ENCODE measurements around the gene CFAP73. TPM values are rescaled to one million over a fixed set of nuclear protein-coding genes. Genes with fewer than 3 reads are reported as not detected.
A peak's percentile ranks its signal among the peaks of the same experiment; 100 is the strongest.

The CFAP73 gene
- total RNA-seq, 3 donors from 2014 or later (not counting 1 experiment from before 2014, with no cell fraction given), result not detected

GRCh38 chr12:113172185-113172584, 22.7 kb downstream of the CFAP73 start:
- TF ChIP-seq CTCF (IDR thresholded peaks at IDR 0.05), result no peak
- DNase-seq (no peak), ATAC-seq (no peak)
- no peaks in the 10 kb centered on the region for H3K27me3 Mint-ChIP-seq (ENCODE audit: low read depth in 2 of 2)
- no peaks in the 10 kb centered on the region for H3K9me3 Mint-ChIP-seq
- no peak overlapping the region for H3K27ac ChIP-seq (ENCODE audit: low read length)
- WGBS (ENCODE audit: insufficient coverage), result 97% methylated on average over 20 of the region's 20 CpGs
- no peak overlapping the region for H3K4me3 ChIP-seq (ENCODE audit: low read length)
- no peaks in the 10 kb centered on the region for H3K27me3 ChIP-seq (ENCODE audit: control insufficient read depth, insufficient read depth, low read length)
- H3K4me3 Mint-ChIP-seq, result no peak overlapping the region
- peaks cover 5 to 9% of the 10 kb centered on the region in 2 donors for H3K4me1 Mint-ChIP-seq
- H3K27ac Mint-ChIP-seq, result no peak overlapping the region
- H3K36me3 Mint-ChIP-seq, result peaks cover 19% of the 10 kb centered on the region
- H3K36me3 ChIP-seq (ENCODE audit: control insufficient read depth, insufficient read depth, low read length), result peaks cover 83% of the 10 kb centered on the region
- intact Hi-C loops (cut with micrococcal nuclease), result no loop called here
- H3K4me1 ChIP-seq (ENCODE audit: control insufficient read depth, insufficient read depth, low read length), result no peaks in the 10 kb centered on the region
- H3K9me3 ChIP-seq (ENCODE audit: control insufficient read depth, insufficient read depth, low read length), result no peaks in the 10 kb centered on the region

DNA sequence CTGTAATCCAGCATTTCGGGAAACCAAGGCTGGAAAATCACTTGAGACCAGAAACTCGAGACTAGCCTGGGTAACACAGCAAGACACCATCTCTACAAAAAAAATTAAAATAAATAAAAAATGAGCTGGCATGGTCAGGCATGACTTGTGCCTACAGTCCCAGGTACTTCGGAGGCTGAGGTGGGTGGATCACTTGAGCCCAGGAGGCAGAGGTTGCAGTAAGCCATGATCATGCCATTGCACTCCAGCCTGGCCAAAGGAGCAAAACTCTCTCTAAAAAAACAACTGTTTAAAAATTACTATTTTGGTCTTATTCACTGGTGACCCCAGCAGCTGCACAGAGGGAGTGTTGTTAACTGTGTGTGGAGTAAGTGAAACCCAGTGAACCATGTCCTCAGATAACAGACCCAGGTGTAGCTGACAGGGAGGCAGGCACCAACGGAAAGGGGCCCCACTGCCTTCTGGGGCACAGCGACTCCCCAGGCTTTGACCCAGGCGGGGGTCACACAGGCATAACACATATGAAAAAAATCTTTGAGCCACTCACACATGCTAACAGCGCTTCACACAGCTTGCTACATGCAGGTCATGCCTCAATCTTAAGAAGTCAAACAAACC, 23.7 kb downstream of the CFAP73 start:
- DNase-seq (no peak), ATAC-seq (no peak)
- Mint-ChIP-seq H3K27ac (no peak overlapping the region), H3K27me3 (ENCODE audit: low read depth in 2 of 2) (no peaks in the 10 kb centered on the region), H3K4me3 (no peak overlapping the region), H3K36me3 (peaks cover 19% of the 10 kb centered on the region), H3K9me3 (no peaks in the 10 kb centered on the region), H3K4me1 (peaks cover 5 to 9% of the 10 kb centered on the region in 2 donors)
- intact Hi-C loops (cut with micrococcal nuclease), result no loop called here
- Histone ChIP-seq H3K9me3 (ENCODE audit: control insufficient read depth, insufficient read depth, low read length) (no peaks in the 10 kb centered on the region), H3K4me1 (ENCODE audit: control insufficient read depth, insufficient read depth, low read length) (no peaks in the 10 kb centered on the region), H3K36me3 (ENCODE audit: control insufficient read depth, insufficient read depth, low read length) (peaks cover 83% of the 10 kb centered on the region), H3K4me3 (ENCODE audit: low read length) (no peak overlapping the region), H3K27me3 (ENCODE audit: control insufficient read depth, insufficient read depth, low read length) (no peaks in the 10 kb centered on the region), H3K27ac (ENCODE audit: low read length) (no peak overlapping the region)
- 81% methylated on average over 7 of the region's 7 CpGs for WGBS (ENCODE audit: insufficient coverage)
- no peak for TF ChIP-seq CTCF (IDR thresholded peaks at IDR 0.05)

- 59% methylated on average over 31 of the region's 32 CpGs for WGBS (ENCODE audit: insufficient coverage)
- DNase-seq (peak; percentile 73 to 86), ATAC-seq (peak; percentile 84 to 98 (median 88))
- Mint-ChIP-seq H3K36me3 (peaks cover 19% of the 10 kb centered on the region), H3K9me3 (no peaks in the 10 kb centered on the region), H3K27ac (peak overlapping the region; percentile 51 to 84), H3K27me3 (ENCODE audit: low read depth in 2 of 2) (no peaks in the 10 kb centered on the region), H3K4me3 (no peak overlapping the region), H3K4me1 (peaks cover 5 to 9% of the 10 kb centered on the region in 2 donors)
- no peak overlapping the region for H3K4me3 ChIP-seq (ENCODE audit: low read length)
- no peaks in the 10 kb centered on the region for H3K9me3 ChIP-seq (ENCODE audit: control insufficient read depth, insufficient read depth, low read length)
- no peak overlapping the region for H3K27ac ChIP-seq (ENCODE audit: low read length)
- H3K36me3 ChIP-seq (ENCODE audit: control insufficient read depth, insufficient read depth, low read length), result peaks cover 88% of the 10 kb centered on the region
- no peaks in the 10 kb centered on the region for H3K27me3 ChIP-seq (ENCODE audit: control insufficient read depth, insufficient read depth, low read length)
- intact Hi-C loops (cut with micrococcal nuclease), result loop anchor here (1.0 kb wide), 1 partner anchor 126 kb away; no protein-coding TSS in a partner anchor
- TF ChIP-seq CTCF (IDR thresholded peaks at IDR 0.05), result peak; percentile 97
- no peaks in the 10 kb centered on the region for H3K4me1 ChIP-seq (ENCODE audit: control insufficient read depth, insufficient read depth, low read length)
Measured at GRCh38 chr12:113174461-113175384, 25.2 kb downstream of the CFAP73 start.

Measured in natural killer cell (primary cell).